DMS153 treated with DMSO at 0.1 percent for 48 hours (cell line): Measurements from ENCODE around the gene TBPL1.
A peak's percentile ranks its signal among the peaks of the same experiment; 100 is the strongest.
"Not testable (repeated sequence)": the region's sequence is repeated elsewhere in the genome, so short reads cannot be mapped to it uniquely, and the experiment has no call there.

ENCODE experiments used
- DNase-seq: peaks from one replicate; lab custom pipeline; 2025; ENCODE audit not compliant: unreplicated experiment; lab: John Stamatoyannopoulos, UW

Gene TBPL1

GRCh38 chr6:133973109-133973971 lies 20.3 kb downstream of the TBPL1 start:
- DNase-seq: peak; percentile 84

- DNase-seq: no peak
Measured at GRCh38 chr6:133977983-133978895, 25.2 kb downstream of the TBPL1 start.

GRCh38 chr6:133978896-133979240 lies 25.8 kb downstream of the TBPL1 start:
- DNase-seq: no peak

GRCh38 chr6:133979269-133979963 lies 26.4 kb downstream of the TBPL1 start:
- not testable (repeated sequence) for DNase-seq

GRCh38 chr6:133980168-133980567 lies 27.1 kb downstream of the TBPL1 start:
- DNase-seq: no peak

- no peak for DNase-seq
Measured at GRCh38 chr6:133983099-133983939, 30.3 kb downstream of the TBPL1 start.

- no peak for DNase-seq
Measured at GRCh38 chr6:133985970-133986369, 32.9 kb downstream of the TBPL1 start.

GRCh38 chr6:133986942-133987341 lies 33.9 kb downstream of the TBPL1 start:
- DNase-seq: no peak

- no peak for DNase-seq
Measured at GRCh38 chr6:133989525-133989924, 36.5 kb downstream of the TBPL1 start.

- DNase-seq: no peak
Measured at GRCh38 chr6:133990321-133990720, 37.3 kb downstream of the TBPL1 start.

GRCh38 chr6:133991096-133991593 lies 38.1 kb downstream of the TBPL1 start:
- no peak for DNase-seq

GRCh38 chr6:133992992-133993680 lies 40.1 kb downstream of the TBPL1 start:
- DNase-seq: no peak

- no peak for DNase-seq
Measured at GRCh38 chr6:133995296-133995695, 42.3 kb downstream of the TBPL1 start.

- no peak for DNase-seq
Measured at GRCh38 chr6:133995758-133996157, 42.7 kb downstream of the TBPL1 start.

GRCh38 chr6:133997267-133997666 lies 44.2 kb downstream of the TBPL1 start:
- DNase-seq: no peak

- no peak for DNase-seq
Measured at GRCh38 chr6:133999305-133999704, 46.3 kb downstream of the TBPL1 start.

GRCh38 chr6:134000443-134000842 lies 47.4 kb downstream of the TBPL1 start:
- DNase-seq: no peak

- DNase-seq: no peak
Measured at GRCh38 chr6:134002821-134003220, 49.8 kb downstream of the TBPL1 start.

GRCh38 chr6:134003542-134003951 lies 50.5 kb downstream of the TBPL1 start:
- DNase-seq: peak; percentile 87

- no peak for DNase-seq
Measured at GRCh38 chr6:134004714-134005113, 51.7 kb downstream of the TBPL1 start.
